RWPE2 (cell line): ENCODE measurements around the gene C14orf93.

Source experiments
- ATAC-seq: fragments of 200-7000 bp; cut with Tn5 transposase; 3 replicates; pipeline ENCODE4 v1.9.1; 2021; ENCODE audit warnings: low read depth
- DNase-seq: peaks from one replicate; pipeline ENCODE4 v3.0.0-alpha.2; 2020; ENCODE audit warnings: low spot score
- H3K27ac ChIP-seq: fragments of 450-650 bp; 2 replicates; pipeline ENCODE4 v1.5.1; 2017; ENCODE audit warnings: mild to moderate bottlenecking; ENCODE audit not compliant: poor library complexity, severe bottlenecking
- H3K27me3 ChIP-seq: fragments of 250-450 bp; sonication (Bioruptor Pico); 2 replicates; pipeline ENCODE4 v1.5.1; 2021; ENCODE audit warnings: mild to moderate bottlenecking, moderate library complexity; ENCODE audit not compliant: insufficient read depth, poor library complexity, severe bottlenecking
- H3K36me3 ChIP-seq: fragments of 250-450 bp; sonication (Bioruptor Pico); 2 replicates; pipeline ENCODE4 v1.5.1; 2020; ENCODE audit warnings: low read depth, mild to moderate bottlenecking, moderate library complexity
- H3K4me1 ChIP-seq: fragments of 250-450 bp; sonication (Bioruptor Pico); 2 replicates; pipeline ENCODE4 v1.5.1; 2021; ENCODE audit warnings: mild to moderate bottlenecking, moderate library complexity; ENCODE audit not compliant: insufficient read depth, poor library complexity, severe bottlenecking
- H3K4me3 ChIP-seq: fragments of 250-450 bp; sonication (Bioruptor Pico); 2 replicates; pipeline ENCODE4 v1.5.1; 2021; ENCODE audit warnings: mild to moderate bottlenecking, moderate library complexity; ENCODE audit not compliant: severe bottlenecking
- H3K9me3 ChIP-seq: fragments of 250-450 bp; sonication (Bioruptor Pico); 2 replicates; pipeline ENCODE4 v1.5.1; 2021; ENCODE audit warnings: mild to moderate bottlenecking, moderate library complexity; ENCODE audit not compliant: severe bottlenecking
- TF ChIP-seq, protein P1 (sequence below): fragments of 450-650 bp; IDR thresholded peaks from one replicate; pipeline ENCODE4 v1.5.1; 2017; ENCODE audit warnings: mild to moderate bottlenecking, moderate library complexity; ENCODE audit not compliant: poor library complexity, severe bottlenecking

The C14orf93 gene

DNA sequence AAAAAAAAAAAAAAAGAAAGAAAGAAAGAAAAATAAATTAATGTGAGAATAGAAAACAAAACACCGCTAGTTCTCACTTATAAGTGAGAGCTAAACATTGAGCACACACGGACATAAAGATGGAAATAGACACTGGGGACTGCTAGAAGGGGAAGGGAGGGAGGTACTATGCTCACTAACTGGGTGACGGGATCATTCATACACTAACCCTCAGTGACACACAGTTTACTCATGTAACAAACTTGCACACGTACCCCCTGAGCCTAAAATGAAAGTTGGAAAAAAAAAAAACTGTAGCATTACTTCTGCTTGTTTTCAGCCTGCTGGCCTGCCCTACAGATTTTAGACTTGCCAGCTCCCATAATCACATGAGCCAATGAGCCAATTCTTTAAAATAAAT, 70.3 kb downstream of the C14orf93 start:
- H3K4me1 ChIP-seq = no peaks in the 10 kb centered on the region
- TF ChIP-seq, protein P1, sequence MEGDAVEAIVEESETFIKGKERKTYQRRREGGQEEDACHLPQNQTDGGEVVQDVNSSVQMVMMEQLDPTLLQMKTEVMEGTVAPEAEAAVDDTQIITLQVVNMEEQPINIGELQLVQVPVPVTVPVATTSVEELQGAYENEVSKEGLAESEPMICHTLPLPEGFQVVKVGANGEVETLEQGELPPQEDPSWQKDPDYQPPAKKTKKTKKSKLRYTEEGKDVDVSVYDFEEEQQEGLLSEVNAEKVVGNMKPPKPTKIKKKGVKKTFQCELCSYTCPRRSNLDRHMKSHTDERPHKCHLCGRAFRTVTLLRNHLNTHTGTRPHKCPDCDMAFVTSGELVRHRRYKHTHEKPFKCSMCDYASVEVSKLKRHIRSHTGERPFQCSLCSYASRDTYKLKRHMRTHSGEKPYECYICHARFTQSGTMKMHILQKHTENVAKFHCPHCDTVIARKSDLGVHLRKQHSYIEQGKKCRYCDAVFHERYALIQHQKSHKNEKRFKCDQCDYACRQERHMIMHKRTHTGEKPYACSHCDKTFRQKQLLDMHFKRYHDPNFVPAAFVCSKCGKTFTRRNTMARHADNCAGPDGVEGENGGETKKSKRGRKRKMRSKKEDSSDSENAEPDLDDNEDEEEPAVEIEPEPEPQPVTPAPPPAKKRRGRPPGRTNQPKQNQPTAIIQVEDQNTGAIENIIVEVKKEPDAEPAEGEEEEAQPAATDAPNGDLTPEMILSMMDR = no peak
- H3K27me3 ChIP-seq = no peaks in the 10 kb centered on the region
- ATAC-seq = no peak; the same call in 2 of the 3 replicates
- H3K9me3 ChIP-seq = no peaks in the 10 kb centered on the region
- no peak overlapping the region for H3K27ac ChIP-seq
- DNase-seq = no peak
- no peak overlapping the region for H3K4me3 ChIP-seq
- H3K36me3 ChIP-seq = peaks cover 36% of the 10 kb centered on the region
